COLO668 (cell line): ENCODE data around the gene SUN5.

ENCODE experiments used
- DNase-seq: peaks from one replicate; lab custom pipeline; 2025; ENCODE audit not compliant: unreplicated experiment; lab: John Stamatoyannopoulos, UW

Gene SUN5

GRCh38 chr20:33014336-33015113 lies 10.3 kb upstream of the SUN5 start:
- DNase-seq: no peak

GRCh38 chr20:33013701-33014326 lies 9.6 kb upstream of the SUN5 start:
- no peak for DNase-seq

GRCh38 chr20:33012327-33013189 lies 8.3 kb upstream of the SUN5 start:
- DNase-seq: no peak

GRCh38 chr20:33010674-33011449 lies 6.6 kb upstream of the SUN5 start:
- no peak for DNase-seq

GRCh38 chr20:33010133-33010504 lies 5.9 kb upstream of the SUN5 start:
- no peak for DNase-seq

GRCh38 chr20:33009214-33010132 lies 5.2 kb upstream of the SUN5 start:
- peak; percentile 64 for DNase-seq

GRCh38 chr20:33008336-33009213 lies 4.3 kb upstream of the SUN5 start:
- DNase-seq: no peak

- no peak for DNase-seq
Observed at GRCh38 chr20:33007376-33008335, 3.4 kb upstream of the SUN5 start, which contains the start of gene BPIFB2. Gene BPIFB2 (plus strand): TSS chr20:33007704. CDS start chr20:33008575, 871 bp downstream.

GRCh38 chr20:33006776-33007375 lies 2.6 kb upstream of the SUN5 start:
- DNase-seq: no peak

GRCh38 chr20:33005908-33006775 lies 1.9 kb upstream of the SUN5 start:
- DNase-seq: no peak

GRCh38 chr20:33005132-33005566 lies 916 bp upstream of the SUN5 start:
- DNase-seq: no peak

- no peak for DNase-seq
Observed at GRCh38 chr20:33002087-33002808, 2.0 kb downstream of the SUN5 start.

- no peak for DNase-seq
Observed at GRCh38 chr20:33000802-33001466, 3.3 kb downstream of the SUN5 start.

GRCh38 chr20:32999603-33000250 lies 4.5 kb downstream of the SUN5 start:
- DNase-seq: no peak

GRCh38 chr20:32997431-32997830 lies 6.8 kb downstream of the SUN5 start:
- DNase-seq: no peak
